Activated naive CD4-positive, alpha-beta T cell treated with anti-CD3 and anti-CD28 coated beads, Interleukin-2, amount 50 U/mL, for 24 hours (primary cell): ENCODE results near the gene MAPRE3.

Experiments
- H3K27ac Mint-ChIP-seq: one replicate; pipeline ENCODE4 v1.8.0; 2021; ENCODE audit warnings: mild to moderate bottlenecking, mixed read lengths
- H3K27me3 Mint-ChIP-seq: one replicate; pipeline ENCODE4 v1.8.0; 2021; ENCODE audit warnings: mixed read lengths
- H3K36me3 Mint-ChIP-seq: one replicate; pipeline ENCODE4 v1.8.0; 2021; ENCODE audit warnings: mixed read lengths
- H3K4me1 Mint-ChIP-seq: one replicate; pipeline ENCODE4 v1.8.0; 2021; ENCODE audit warnings: mixed read lengths
- H3K4me3 Mint-ChIP-seq: one replicate; pipeline ENCODE4 v1.8.0; 2021; ENCODE audit warnings: mild to moderate bottlenecking, mixed read lengths
- H3K9me3 Mint-ChIP-seq: one replicate; pipeline ENCODE4 v1.8.0; 2021; ENCODE audit warnings: mixed read lengths

MAPRE3 gene

GRCh38 chr2:26970928-26971627 lies 641 bp downstream of the MAPRE3 start:
- peaks cover 25% of the 10 kb centered on the region for H3K4me1 Mint-ChIP-seq
- peak overlapping the region; percentile 85 for H3K4me3 Mint-ChIP-seq
- peaks cover 6% of the 10 kb centered on the region for H3K27me3 Mint-ChIP-seq
- peak overlapping the region; percentile 82 for H3K27ac Mint-ChIP-seq
- H3K36me3 Mint-ChIP-seq: no peaks in the 10 kb centered on the region
- H3K9me3 Mint-ChIP-seq: no peaks in the 10 kb centered on the region

- Mint-ChIP-seq H3K9me3 (no peaks in the 10 kb centered on the region), H3K4me3 (peak overlapping the region; percentile 85), H3K27ac (peak overlapping the region; percentile 82)
Measured at GRCh38 chr2:26971911-26972786, 1.7 kb downstream of the MAPRE3 start.

GRCh38 chr2:26974352-26974751 lies 3.9 kb downstream of the MAPRE3 start:
- H3K27ac Mint-ChIP-seq: no peak overlapping the region

More at GRCh38 chr2:26971911-26972786, 1.7 kb downstream of the MAPRE3 start:
- H3K36me3 Mint-ChIP-seq: no peaks in the 10 kb centered on the region
- H3K27me3 Mint-ChIP-seq: peaks cover 3% of the 10 kb centered on the region
- H3K4me1 Mint-ChIP-seq: peaks cover 25% of the 10 kb centered on the region

DNA sequence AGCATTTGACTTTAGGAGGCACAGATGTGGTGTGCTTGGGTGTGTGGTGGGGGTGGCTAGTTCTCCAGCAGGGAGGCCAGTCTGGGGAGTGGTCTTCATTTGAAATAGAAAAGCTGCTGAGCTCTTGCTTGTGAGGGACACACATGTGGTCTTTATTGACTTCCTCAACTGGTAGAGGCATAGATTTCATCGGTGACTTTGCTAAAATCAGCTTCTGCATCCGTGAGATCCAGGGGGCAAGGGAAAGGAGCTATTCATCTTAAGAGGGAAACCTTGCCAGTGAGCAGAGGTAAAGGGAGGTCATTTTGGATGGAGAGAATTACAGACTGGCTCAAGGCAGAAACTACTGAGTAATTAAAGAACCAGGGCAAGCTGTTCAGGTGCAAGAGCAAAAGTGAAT lies 4.7 kb downstream of the MAPRE3 start:
- no peaks in the 10 kb centered on the region for H3K9me3 Mint-ChIP-seq
- H3K4me1 Mint-ChIP-seq: peaks cover 11% of the 10 kb centered on the region
- H3K36me3 Mint-ChIP-seq: no peaks in the 10 kb centered on the region
- H3K27me3 Mint-ChIP-seq: no peaks in the 10 kb centered on the region
- H3K27ac Mint-ChIP-seq: no peak overlapping the region
- H3K4me3 Mint-ChIP-seq: no peak overlapping the region

More at GRCh38 chr2:26974352-26974751, 3.9 kb downstream of the MAPRE3 start:
- Mint-ChIP-seq H3K27me3 (no peaks in the 10 kb centered on the region), H3K4me3 (no peak overlapping the region), H3K4me1 (peaks cover 17% of the 10 kb centered on the region), H3K36me3 (no peaks in the 10 kb centered on the region), H3K9me3 (no peaks in the 10 kb centered on the region)

- Mint-ChIP-seq H3K27me3 (no peaks in the 10 kb centered on the region), H3K9me3 (no peaks in the 10 kb centered on the region), H3K27ac (no peak overlapping the region), H3K36me3 (no peaks in the 10 kb centered on the region), H3K4me3 (no peak overlapping the region), H3K4me1 (peaks cover 9% of the 10 kb centered on the region)
Measured at GRCh38 chr2:26975656-26976055, 5.2 kb downstream of the MAPRE3 start.

GRCh38 chr2:26976237-26976636 lies 5.8 kb downstream of the MAPRE3 start:
- Mint-ChIP-seq H3K27ac (no peak overlapping the region), H3K36me3 (no peaks in the 10 kb centered on the region), H3K27me3 (no peaks in the 10 kb centered on the region), H3K9me3 (no peaks in the 10 kb centered on the region), H3K4me3 (no peak overlapping the region), H3K4me1 (peaks cover 5% of the 10 kb centered on the region)

GRCh38 chr2:26977012-26977411 lies 6.6 kb downstream of the MAPRE3 start:
- H3K27ac Mint-ChIP-seq: no peak overlapping the region
- H3K4me1 Mint-ChIP-seq: no peaks in the 10 kb centered on the region
- no peak overlapping the region for H3K4me3 Mint-ChIP-seq
- H3K27me3 Mint-ChIP-seq: no peaks in the 10 kb centered on the region
- no peaks in the 10 kb centered on the region for H3K9me3 Mint-ChIP-seq
- no peaks in the 10 kb centered on the region for H3K36me3 Mint-ChIP-seq

GRCh38 chr2:26978061-26978596 lies 7.7 kb downstream of the MAPRE3 start:
- Mint-ChIP-seq H3K27ac (no peak overlapping the region), H3K36me3 (no peaks in the 10 kb centered on the region), H3K27me3 (no peaks in the 10 kb centered on the region)

GRCh38 chr2:26979741-26980140 lies 9.3 kb downstream of the MAPRE3 start:
- Mint-ChIP-seq H3K27ac (no peak overlapping the region), H3K9me3 (no peaks in the 10 kb centered on the region), H3K27me3 (no peaks in the 10 kb centered on the region), H3K36me3 (no peaks in the 10 kb centered on the region), H3K4me1 (no peaks in the 10 kb centered on the region), H3K4me3 (no peak overlapping the region)

More at GRCh38 chr2:26978061-26978596, 7.7 kb downstream of the MAPRE3 start:
- Mint-ChIP-seq H3K9me3 (no peaks in the 10 kb centered on the region), H3K4me1 (no peaks in the 10 kb centered on the region), H3K4me3 (no peak overlapping the region)

- Mint-ChIP-seq H3K27me3 (no peaks in the 10 kb centered on the region), H3K27ac (no peak overlapping the region), H3K9me3 (no peaks in the 10 kb centered on the region), H3K4me3 (no peak overlapping the region), H3K36me3 (no peaks in the 10 kb centered on the region), H3K4me1 (no peaks in the 10 kb centered on the region)
Measured at GRCh38 chr2:26980971-26981370, 10.5 kb downstream of the MAPRE3 start.

DNA sequence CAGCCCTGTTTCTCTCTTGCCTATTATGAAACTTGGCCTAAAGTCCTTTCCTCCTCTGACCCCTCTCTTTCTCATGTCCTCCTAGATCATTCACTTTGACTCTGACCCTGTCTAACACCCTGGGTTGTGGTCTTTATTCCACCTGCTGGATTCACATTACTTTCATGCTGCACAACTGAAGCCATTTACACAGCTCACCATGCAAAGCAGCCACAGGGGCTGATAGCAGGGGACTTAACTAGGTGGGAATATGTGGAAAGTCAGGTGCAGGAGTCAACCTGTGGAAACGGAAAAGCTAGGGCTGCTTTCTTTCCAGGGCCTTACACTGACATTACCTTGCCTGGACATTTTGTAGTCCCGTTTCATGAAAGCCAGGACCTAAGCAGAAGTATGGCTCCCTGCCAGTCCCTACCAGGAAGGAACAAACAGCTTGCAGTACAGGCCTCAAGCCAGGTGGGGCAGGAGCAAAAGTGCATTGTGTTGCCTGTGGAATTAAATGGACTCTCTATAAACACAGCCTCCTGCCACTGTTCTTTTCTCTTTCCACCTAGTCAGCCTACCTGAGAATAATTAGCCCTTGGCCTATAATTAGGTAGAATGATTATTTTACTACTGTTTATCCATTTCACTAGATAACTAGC lies 11.8 kb downstream of the MAPRE3 start:
- no peaks in the 10 kb centered on the region for H3K36me3 Mint-ChIP-seq
- H3K4me1 Mint-ChIP-seq: no peaks in the 10 kb centered on the region
- no peaks in the 10 kb centered on the region for H3K27me3 Mint-ChIP-seq
- no peak overlapping the region for H3K27ac Mint-ChIP-seq
- no peak overlapping the region for H3K4me3 Mint-ChIP-seq
- no peaks in the 10 kb centered on the region for H3K9me3 Mint-ChIP-seq

- Mint-ChIP-seq H3K27ac (no peak overlapping the region), H3K27me3 (no peaks in the 10 kb centered on the region), H3K4me1 (no peaks in the 10 kb centered on the region), H3K4me3 (no peak overlapping the region), H3K36me3 (no peaks in the 10 kb centered on the region), H3K9me3 (no peaks in the 10 kb centered on the region)
Measured at GRCh38 chr2:26983746-26984145, 13.3 kb downstream of the MAPRE3 start.

DNA sequence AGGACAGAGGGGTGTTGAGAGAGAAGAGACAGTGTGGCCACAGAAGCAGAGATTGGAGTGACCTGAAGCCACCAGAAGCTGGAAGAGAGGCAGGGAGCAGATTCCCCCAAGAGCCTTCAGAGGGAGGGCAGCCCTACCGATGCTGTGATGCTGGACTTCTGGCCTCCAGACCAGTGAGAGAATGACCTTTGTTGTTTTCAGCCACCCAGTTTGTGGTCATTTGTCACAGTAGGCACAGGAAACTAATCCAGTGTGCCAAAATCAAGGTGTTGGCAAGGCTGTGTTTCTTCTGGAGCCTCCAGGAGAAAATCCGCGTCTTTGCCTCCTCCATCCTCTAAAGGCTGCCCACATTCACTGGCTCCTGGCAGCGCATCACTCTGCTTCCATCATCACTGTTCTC lies 15.4 kb downstream of the MAPRE3 start:
- H3K4me3 Mint-ChIP-seq: no peak overlapping the region
- H3K4me1 Mint-ChIP-seq: no peaks in the 10 kb centered on the region

GRCh38 chr2:26986576-26986975 lies 16.1 kb downstream of the MAPRE3 start:
- H3K36me3 Mint-ChIP-seq: no peaks in the 10 kb centered on the region
- no peaks in the 10 kb centered on the region for H3K9me3 Mint-ChIP-seq
- no peaks in the 10 kb centered on the region for H3K27me3 Mint-ChIP-seq
- H3K4me1 Mint-ChIP-seq: no peaks in the 10 kb centered on the region
- no peak overlapping the region for H3K27ac Mint-ChIP-seq
- H3K4me3 Mint-ChIP-seq: no peak overlapping the region

More for the DNA sequence above, 15.4 kb downstream of the MAPRE3 start:
- Mint-ChIP-seq H3K27ac (no peak overlapping the region), H3K36me3 (no peaks in the 10 kb centered on the region), H3K9me3 (no peaks in the 10 kb centered on the region), H3K27me3 (no peaks in the 10 kb centered on the region)

- no peak overlapping the region for H3K27ac Mint-ChIP-seq
Measured at GRCh38 chr2:26988058-26988860, 17.8 kb downstream of the MAPRE3 start.

More at GRCh38 chr2:26988058-26988860, 17.8 kb downstream of the MAPRE3 start:
- Mint-ChIP-seq H3K27me3 (no peaks in the 10 kb centered on the region), H3K4me1 (no peaks in the 10 kb centered on the region), H3K36me3 (no peaks in the 10 kb centered on the region), H3K4me3 (no peak overlapping the region), H3K9me3 (no peaks in the 10 kb centered on the region)
